Left forelimb (tissue), 1 donor: ENCODE results near the gene MAGI2.
A peak's percentile ranks its signal among the peaks of the same experiment; 100 is the strongest.

Experiments
- DNase-seq: peaks from one replicate; pipeline ENCODE4 v3.0.0-alpha.2; 2018; ENCODE audit warnings: low spot score

The MAGI2 gene

DNA sequence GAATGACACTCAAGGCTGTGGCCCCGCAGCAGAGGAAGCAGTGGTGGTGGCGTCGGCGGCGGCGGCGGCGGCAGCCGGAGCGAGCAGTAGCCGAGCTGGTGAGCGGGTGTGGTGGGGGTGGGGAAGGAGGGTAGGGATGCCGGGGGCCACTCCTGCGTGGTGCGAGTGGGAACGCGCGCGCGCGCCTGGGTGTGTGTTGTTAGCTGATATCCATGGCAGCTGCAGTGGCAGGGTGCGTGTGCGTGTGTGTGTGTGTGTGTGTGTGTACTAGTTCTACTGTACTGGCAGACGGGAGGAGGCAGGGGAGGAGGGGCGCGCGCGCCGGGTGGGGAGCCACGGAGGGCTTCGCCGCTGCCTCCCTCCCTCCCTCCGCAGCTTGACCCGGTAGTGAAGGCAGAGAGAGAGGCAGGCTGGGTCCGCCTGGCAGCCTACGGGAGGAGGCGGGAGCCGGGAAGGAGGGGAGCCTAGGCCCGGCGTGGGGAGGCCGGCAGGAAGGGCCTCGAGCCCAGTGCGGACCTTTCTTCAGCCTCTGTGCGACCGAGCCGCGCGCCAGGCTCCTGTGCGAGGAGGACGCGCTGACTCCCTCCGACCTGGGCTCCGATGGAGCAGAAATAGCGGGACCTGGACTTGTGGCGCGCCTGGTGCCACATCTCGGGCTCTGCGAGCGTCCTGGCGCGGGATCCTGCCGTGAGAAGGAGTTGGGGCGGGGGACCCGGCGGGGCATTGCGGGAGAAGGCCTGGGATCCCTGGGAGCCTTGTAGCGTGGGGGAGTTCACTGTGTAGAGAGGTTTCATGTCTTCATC, at the start of gene MAGI2:
MAGI2 (minus strand) TSS at position 110 of the 803 bp plus-strand sequence. CDS start 347 bp downstream, outside the sequence.
- peak; percentile 91 for DNase-seq

DNA sequence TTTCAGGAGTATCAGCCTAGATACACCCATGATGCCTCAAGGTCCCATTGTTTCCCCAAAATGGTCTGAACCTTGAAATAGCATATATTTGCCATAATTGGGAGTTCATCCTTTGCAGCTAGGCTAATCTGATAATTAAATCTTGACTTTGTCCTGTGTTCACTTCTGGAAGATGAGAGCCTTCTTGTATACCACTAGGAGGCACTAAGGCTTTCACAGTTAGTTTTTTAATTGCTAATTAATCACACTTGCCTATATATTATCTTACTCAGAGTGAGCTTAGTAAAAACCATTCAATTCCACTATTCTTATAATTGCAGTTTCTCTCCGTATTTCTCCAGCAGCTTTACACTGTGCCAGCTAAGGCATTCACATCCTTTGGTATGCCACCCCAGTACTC, 48.7 kb upstream of the MAGI2 start:
- no peak for DNase-seq

DNA sequence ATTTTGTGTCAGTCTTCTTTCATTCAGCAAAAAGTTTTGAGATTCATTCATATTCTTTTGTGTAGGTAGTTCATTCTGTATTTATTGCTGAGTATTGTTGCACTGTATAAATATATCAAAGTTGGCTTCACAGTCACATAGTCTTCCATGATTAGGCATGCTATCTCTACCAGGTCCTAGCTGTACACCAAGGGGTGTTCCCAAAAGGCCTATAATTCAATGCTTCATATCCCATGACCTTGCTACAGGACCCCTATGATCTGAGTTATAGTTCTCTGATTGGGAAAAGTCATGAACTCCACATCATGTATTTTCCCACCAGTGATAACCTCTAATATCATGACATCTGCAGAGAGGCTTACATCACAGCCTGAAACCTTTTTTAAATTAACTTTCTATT, 47.3 kb upstream of the MAGI2 start:
- DNase-seq: no peak

DNA sequence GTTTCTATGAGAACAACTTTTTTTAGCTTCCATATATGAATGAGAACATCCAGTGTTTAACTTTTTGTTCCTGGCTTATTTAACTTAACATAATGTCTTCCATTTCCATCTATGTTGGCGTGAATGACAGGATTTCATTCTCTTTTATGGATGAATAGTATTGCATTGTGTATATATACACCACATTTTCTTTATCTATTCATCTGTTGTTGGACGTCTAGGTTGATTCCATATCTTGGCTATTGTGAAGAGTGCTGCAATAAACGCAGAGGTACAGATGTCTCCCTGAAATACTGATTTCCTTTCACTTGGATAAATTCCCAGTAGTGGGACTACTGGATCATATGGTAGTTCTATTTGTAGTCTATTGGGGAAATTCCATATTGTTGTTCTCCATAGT, 44.3 kb upstream of the MAGI2 start:
- DNase-seq: no peak

DNA sequence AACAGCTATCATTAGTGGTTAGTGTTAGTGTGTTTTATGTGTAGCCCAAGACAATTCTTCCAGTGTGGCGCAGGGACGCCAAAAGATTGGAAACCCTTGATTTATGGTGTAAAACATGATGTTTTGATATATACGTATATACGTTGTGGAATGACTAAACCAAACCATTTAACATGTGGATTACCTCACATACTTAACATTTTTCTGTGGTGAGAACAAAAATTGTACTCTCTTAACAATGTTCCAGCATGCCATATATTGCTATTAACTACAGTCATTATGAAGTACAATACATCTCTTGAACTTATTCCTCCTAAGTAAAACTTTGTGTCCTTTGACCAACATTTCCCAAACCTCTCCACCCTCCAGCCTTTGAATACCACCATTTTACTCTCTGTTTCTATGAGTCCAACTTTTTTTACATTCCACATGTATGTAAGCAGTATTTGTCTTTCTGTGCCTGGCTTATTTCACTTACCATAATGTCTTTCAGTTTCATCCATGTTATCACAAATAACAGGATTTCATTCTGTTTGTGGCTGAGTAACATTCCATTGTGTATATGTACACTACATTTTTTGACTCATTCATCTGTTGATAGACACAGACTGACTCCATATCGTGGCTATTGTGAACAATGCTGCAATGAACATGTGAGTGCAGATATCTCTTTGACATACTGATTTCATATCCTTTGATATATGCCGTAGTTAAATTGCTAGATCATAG, 42.2 kb upstream of the MAGI2 start:
- DNase-seq: no peak

DNA sequence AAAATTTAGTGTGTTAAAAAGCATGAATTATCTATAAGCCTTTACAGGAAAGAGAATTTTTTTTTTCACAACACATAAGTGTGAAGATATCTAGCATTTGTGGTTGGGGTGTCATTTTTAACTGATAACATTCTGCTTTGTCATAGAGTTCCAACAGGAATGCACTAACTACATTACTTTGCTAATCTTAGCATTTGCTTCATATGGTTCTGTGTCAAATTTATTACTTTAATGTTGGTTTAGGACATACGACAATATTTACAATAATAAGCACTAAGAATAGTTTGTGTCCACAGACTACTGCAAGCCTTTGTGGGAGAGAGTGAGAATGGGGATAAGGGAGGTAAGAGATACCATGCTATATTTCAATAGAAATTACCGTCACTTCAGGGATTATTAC, 40.6 kb upstream of the MAGI2 start:
- no peak for DNase-seq

DNA sequence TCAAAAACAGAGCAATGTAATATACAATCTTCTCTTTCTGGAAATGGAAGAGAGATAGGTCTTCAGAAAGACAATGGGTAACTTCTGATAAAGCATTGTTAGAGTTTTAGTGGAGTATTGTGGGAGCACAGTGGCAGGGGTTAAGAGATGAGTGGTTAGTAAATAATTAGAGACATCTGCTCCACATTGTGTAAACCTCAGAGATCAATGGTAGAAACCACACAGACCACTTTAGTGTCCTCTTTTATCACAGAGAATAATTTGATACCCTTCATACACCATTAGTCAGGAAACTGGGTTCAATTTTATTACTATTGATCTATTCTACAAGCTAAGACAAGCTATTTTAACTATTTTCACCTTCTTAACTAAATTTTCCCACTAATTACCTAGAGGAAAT, 35.9 kb upstream of the MAGI2 start:
- no peak for DNase-seq

DNA sequence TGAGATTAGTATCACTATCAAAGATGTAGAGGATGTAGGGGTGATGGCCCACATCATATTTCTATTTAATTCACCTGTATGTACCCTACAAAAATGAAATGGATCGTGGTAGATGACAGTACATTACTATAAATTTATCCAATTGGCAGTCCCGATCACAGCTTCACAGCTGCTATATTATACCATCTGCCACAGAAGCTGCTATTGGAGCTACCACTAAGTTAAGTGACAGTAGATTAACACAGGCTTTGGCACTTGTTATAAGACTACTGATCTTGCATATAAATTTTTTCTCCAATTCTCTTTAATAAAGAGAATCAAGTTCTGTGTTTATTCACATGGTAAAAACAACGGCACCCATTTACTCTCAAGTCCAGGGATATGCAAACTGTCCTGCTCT, 24.9 kb upstream of the MAGI2 start:
- DNase-seq: no peak

DNA sequence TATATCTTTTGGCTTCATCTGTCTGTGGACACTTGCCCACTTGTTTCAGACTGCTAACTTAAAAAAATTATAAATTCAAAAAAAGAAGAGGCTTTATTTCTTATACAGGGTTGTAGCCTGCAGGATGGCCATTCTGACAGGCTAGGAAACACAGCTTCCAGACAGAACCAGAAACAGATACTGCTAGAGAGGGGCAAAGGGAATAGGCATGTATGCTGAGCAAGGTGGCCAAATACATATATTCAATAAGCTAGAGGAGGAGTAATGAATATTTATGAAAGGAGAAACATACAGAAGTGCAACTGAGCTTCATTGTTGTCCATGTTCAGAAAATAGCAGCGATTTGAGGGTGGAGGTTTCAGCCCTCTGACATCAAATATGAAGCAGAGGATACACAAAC, 22.0 kb upstream of the MAGI2 start:
- no peak for DNase-seq

DNA sequence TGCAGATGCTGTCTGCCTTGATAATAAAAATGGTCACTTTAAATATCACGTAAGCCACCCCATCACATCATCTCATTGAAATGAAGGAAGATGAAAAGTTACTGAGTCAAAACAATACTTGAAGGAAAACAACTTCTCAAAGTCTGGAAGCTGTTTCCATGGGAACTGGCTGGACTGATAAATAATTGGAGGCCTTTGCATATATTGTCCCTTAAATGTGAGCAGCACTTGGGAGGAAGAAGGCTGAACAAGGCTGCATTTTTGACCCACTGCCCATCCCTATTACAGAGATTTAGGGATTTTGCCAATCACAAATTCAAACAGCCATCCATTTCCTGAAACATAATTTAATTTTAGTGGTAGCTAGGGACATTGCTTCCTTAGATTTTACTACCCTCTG, 18.2 kb upstream of the MAGI2 start:
- no peak for DNase-seq

DNA sequence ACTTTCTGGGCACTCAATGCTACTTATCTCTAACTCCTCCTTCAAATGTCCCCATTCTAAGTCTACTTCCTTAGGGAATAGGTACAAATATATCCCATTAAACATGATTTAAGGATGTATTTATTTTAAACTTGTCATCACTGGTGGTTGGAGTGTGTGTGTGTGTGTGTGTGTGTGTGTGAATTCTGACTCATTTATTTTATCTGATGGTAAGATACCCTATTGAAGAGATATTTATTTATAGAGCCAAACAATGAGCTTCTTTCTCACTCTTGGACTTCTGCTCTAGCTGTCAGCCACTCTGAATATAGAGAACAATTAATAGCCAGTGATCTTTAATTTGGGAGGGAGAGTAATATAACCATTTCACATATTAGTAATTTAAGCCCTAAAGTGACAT, 17.8 kb upstream of the MAGI2 start:
- no peak for DNase-seq

DNA sequence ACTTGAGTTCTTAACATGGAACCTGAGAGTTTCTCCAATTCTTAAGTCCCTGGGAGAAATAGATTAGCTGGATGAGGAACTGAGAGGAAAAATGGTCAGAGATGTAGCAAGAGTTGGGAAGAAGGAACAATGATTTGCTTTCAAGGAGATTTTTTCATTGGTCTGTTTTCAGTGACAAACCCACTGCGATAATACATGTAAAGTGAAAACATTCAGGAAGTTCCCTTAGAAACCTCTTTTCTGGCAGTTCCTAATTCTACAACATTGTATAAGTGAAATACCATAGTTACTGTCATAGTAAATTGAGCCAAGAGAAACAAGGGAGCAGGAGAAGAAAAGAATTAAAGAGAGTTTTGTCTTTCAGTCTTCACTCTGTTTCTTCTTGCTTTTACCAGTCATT, 12.1 kb upstream of the MAGI2 start:
- DNase-seq: no peak

DNA sequence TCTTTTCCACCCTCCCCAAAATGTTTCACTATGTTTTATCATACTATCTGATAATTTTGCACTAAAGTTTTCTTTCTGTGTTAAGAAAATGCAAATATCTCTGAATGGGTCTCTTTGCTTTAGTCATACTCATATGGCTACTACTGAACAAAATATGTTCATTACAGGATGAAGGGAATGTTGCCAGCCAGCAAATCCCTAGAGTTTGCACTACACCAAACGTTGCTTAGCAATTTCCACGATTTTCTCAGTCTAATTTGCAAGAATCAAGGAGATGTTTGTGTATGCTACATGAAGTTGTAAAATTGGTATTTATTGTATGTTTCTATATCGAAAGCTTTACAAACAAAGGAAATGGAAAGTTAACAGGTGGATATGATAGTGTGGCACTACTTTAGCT, 10.6 kb upstream of the MAGI2 start:
- no peak for DNase-seq

DNA sequence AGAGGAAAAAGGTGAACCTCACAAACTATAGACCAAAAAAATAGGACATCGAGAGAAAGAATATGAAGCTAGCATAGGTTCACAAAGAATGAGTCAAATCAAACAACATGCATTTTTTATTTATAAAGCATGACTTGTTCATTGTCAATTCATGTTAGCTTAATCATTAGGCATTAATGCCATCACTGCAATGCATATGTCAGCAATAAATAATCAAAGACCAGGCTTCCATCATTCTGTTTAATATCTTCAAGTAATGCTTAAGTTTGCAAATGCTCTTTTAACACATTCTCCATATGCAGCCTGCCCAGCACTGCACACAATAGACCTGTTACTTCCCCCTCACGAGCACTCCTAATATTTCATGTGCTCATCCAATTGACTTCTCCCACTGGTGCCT, 8.9 kb upstream of the MAGI2 start:
- no peak for DNase-seq

DNA sequence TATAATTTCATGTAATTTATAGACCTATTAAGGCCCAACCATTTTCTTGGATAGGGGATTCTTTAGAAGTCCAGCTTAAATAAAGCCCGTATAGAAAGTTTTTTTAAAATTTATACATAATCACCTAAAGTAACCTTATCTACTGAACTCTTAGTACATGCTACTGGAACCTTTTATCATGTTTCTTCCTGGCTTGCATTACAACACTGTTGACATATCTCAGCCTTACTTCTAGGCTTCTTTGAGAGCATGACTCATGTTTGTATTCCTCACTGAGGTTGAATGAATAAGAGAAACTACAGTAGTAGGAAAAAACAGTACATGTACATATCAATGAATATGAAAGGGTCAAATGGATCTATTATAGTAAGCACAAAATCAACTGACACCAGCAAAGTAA, 8.2 kb upstream of the MAGI2 start:
- DNase-seq: no peak

DNA sequence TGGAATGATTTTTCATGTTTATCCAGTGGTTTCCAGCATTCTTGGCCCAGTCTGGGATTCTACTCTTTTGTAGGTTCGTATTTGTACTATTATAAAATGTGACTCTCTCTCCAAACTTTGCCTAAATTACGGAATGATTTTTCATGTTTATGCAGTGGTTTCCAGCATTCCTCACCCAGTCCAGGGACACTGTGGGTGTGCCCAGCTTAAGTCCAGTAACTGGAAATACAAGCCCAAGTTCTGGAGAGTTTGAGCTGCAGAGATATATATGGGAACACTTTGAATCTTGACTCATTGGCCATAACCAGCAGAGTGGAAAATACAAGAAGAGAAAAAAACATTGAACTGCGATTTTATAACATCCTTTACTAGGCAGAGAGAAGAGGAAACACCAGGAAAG, 5.9 kb upstream of the MAGI2 start:
- no peak for DNase-seq

DNA sequence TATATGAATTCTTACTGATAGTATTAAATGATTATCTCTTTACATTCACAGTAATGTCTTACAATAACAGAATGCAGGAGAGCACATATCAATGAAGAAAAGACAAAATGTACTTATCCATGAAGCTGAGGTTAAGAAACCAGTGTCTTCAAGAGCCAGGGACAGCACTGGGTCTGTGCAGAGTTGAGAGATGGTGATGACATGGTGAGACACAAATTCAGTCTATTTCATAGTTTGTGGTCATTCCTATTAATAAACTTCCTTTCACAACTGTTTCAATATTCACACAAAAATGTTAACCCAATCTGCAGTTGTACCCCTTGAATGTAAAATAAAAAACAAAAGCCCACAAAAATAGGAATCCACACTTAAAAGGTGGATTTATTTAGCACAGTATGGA, 5.3 kb upstream of the MAGI2 start:
- DNase-seq: no peak

DNA sequence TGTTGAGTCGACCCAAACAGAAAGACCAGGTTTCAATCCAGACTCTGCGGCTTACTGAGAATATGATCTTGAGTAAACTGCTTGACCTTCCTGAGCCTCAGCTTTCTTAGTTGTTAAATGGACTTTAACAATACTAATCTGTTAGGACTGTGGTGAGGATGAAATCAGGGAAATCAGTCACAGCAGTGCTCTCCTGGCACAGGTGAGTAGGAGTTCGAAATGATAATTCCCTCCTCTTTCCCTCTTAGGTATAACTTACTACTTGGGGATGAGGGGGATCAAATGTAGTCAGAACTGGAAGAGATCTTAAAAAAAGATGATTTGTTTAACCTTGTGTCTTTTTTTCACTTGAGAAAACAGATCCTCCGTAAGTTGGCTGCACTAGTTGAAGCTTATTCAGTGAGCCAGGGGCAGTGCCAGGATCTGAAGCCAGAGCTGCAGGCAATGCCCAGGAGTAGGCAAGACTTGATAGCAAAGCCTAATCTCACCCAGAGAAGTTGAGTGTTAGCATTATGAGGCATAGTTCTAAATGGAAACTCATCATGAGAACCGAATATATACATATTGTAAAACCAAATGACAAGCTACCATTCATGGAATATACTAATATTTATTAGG, 1.8 kb upstream of the MAGI2 start:
- no peak for DNase-seq

DNA sequence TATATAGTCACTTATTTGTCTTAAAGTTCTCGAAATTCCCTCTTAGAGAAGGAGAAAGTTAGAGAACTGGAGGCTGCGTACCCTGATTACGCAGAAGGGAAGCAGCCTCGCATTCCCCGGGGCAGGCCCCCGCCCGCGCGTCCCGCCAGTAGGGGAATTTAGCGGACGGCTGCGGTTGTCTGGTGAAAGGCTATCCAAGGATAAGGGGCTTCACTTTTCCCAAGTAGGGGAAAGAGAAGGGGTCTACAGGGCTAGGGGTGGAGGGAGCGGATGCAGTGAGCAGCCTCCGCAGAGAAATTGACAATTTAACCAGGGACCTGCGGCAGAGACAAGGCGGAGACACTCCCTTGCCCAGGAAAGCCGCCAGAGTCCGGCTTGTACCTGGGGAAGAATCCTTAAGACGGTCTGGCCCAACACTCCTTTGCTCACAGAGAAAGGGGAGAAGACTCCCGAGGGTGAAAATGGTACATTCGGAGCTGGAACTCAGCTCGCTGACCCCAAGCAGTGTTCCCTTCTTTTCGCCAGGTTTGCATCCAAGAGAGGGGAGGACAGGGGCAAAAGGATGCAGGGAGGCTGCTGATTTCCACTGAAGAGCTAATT, 994 bp upstream of the MAGI2 start:
- DNase-seq: no peak

DNA sequence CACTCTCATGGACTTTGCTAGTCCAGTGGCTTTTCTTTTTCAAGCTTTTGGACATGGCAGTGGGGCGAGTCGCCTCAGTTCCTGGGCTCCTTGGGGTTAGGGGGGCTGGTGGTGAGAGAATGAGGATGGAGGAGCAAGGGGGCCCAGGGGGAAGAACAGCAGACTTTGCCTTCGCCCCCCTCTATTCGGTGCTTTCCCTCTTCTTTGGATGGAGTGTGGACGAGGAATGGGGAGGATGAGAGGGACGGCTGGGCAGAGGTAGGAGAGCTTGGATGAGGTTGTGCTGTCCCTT, 255 bp downstream of the MAGI2 start:
- no peak for DNase-seq

DNA sequence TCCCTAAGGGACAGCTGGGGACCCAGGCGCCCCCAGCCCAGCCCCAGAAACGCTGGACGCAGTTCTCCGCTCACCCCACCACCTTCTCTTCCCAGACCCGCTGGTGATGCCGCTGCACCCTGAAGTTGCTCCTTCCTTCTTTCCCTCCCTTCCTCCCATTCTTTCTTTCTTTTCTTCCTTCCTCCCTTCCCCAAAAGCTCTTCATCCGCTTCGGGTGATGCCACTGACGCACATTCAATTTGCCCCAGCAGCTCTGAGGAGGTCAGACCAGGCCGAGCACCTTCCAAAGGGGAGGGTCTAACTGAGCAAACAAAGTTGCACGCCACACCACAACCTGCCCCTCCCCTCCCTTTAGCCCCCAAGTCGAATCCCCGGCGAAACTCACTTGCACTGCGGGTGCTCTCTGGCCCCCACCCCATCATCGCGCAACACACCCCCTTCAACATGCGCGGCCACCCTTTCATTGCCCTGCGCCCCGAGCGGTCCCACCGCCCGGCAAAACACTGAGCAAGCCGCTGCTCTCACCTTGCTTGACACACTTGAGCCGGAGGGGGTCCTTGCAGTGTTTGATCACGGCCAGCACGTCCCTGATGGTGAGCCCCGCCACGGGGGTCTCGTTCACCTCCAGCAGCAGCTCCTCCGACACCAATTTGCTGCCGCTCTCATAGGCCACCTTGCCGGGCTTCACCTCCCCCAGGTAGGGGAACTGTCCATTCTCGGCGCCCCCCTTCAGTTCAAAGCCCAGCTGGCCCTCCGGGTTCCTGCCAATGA, 787 bp downstream of the MAGI2 start:
- peak; percentile 66 for DNase-seq

DNA sequence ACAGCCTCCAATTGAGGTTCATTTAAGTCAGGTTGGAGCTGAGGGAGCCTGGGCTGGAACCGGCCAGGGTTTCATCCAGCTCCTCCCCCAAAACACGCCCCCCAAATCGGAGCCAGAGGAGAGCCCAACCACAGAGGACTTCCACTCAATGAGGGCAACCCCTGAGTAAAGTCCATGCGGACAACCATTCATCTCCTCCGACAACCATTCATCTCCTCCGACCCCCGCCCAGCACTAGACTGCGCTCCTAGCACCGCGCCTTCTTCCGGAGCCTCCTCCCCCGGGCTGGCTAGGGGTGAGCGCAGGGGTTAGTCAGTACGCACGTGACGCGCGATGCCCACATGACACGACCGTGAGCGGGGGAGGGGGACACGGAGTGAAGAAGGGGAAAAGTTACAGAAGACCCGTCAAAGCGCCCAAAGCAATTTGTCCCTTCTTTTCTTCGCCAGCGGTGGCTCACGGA, 1.4 kb downstream of the MAGI2 start:
- peak; percentile 88 for DNase-seq
